ENCODE measurements around the gene RAVER2. TPM values are rescaled to one million over a fixed set of nuclear protein-coding genes. Genes with fewer than 3 reads are reported as not detected.

RAVER2 gene
- total RNA-seq, 1 experiment from 2014 or later, result 12.9 TPM

DNA sequence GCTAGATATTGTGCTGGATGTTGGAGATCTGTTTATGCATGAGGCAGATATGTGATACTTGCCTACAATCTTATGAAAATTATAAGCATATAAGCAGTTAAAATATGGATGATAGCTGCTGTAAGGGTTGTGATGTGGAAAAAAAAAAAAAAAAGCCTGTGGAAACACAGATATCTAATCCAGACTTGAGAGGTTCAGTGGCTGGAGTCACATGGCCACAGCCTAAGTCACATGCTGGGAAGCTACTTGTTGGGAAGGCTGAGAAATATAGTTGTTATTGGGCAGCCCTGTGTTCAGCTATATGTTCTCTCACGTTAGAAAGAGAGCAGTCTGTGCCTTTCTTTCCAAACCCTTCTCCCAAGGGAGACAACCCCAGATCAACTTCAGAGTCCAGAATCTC, 15.1 kb downstream of the RAVER2 start:
- DNase-seq, result no peak
- Mint-ChIP-seq H3K27ac (ENCODE audit: unreplicated experiment) (no peak overlapping the region), H3K4me1 (ENCODE audit: low read depth, unreplicated experiment) (peaks cover 14% of the 10 kb centered on the region), H3K36me3 (ENCODE audit: insufficient read depth, unreplicated experiment) (no peaks in the 10 kb centered on the region), H3K9me3 (ENCODE audit: unreplicated experiment) (no peaks in the 10 kb centered on the region), H3K4me3 (ENCODE audit: unreplicated experiment) (no peak overlapping the region), H3K27me3 (ENCODE audit: insufficient read depth, unreplicated experiment) (no peaks in the 10 kb centered on the region)
- BruUV-seq (replicated peaks), result no TSS peak
- intact Hi-C loops (cut with micrococcal nuclease; ENCODE audit: unreplicated experiment), result no loop called here
- Histone ChIP-seq H3K36me3 (ENCODE audit: control insufficient read depth, insufficient read depth, low read length) (no peaks in the 10 kb centered on the region), H3K4me3 (ENCODE audit: low read depth, low read length) (no peak overlapping the region), H3K9me3 (no peaks in the 10 kb centered on the region), H3K4me1 (no peaks in the 10 kb centered on the region), H3K27me3 (replicated peaks; ENCODE audit: control insufficient read depth, insufficient read depth, low read length) (no peaks in the 10 kb centered on the region)
- ChIA-PET POLR2A (no interaction called here), CTCF (no interaction called here)
- no peak for TF ChIP-seq CTCF (IDR thresholded peaks at IDR 0.05; ENCODE audit: insufficient read depth in 1 of 2, low read depth in 1 of 2, low read length in 1 of 2, severe bottlenecking in 1 of 2, unreplicated experiment in 1 of 2)

GRCh38 chr1:64765012-64765411, 20.1 kb downstream of the RAVER2 start:
- H3K4me3 Mint-ChIP-seq (ENCODE audit: unreplicated experiment), result no peak overlapping the region
- H3K4me3 ChIP-seq (ENCODE audit: low read depth, low read length), result no peak overlapping the region
- TF ChIP-seq CTCF (IDR thresholded peaks at IDR 0.05; ENCODE audit: insufficient read depth in 1 of 2, low read depth in 1 of 2, low read length in 1 of 2, severe bottlenecking in 1 of 2, unreplicated experiment in 1 of 2), result no peak
- ChIA-PET POLR2A (no interaction called here), CTCF (no interaction called here)
- H3K27me3 Mint-ChIP-seq (ENCODE audit: insufficient read depth, unreplicated experiment), result no peaks in the 10 kb centered on the region
- BruUV-seq (replicated peaks), result no TSS peak
- H3K36me3 ChIP-seq (ENCODE audit: control insufficient read depth, insufficient read depth, low read length), result no peaks in the 10 kb centered on the region
- H3K36me3 Mint-ChIP-seq (ENCODE audit: insufficient read depth, unreplicated experiment), result no peaks in the 10 kb centered on the region
- H3K9me3 ChIP-seq, result no peaks in the 10 kb centered on the region
- H3K9me3 Mint-ChIP-seq (ENCODE audit: unreplicated experiment), result no peaks in the 10 kb centered on the region
- H3K27me3 ChIP-seq (replicated peaks; ENCODE audit: control insufficient read depth, insufficient read depth, low read length), result no peaks in the 10 kb centered on the region
- peaks cover 6% of the 10 kb centered on the region for H3K4me1 Mint-ChIP-seq (ENCODE audit: low read depth, unreplicated experiment)
- H3K4me1 ChIP-seq, result no peaks in the 10 kb centered on the region
- intact Hi-C loops (cut with micrococcal nuclease; ENCODE audit: unreplicated experiment), result no loop called here
- no peak overlapping the region for H3K27ac Mint-ChIP-seq (ENCODE audit: unreplicated experiment)
- no peak for DNase-seq

- no peak for DNase-seq
- no peaks in the 10 kb centered on the region for H3K4me1 ChIP-seq
- H3K36me3 ChIP-seq (ENCODE audit: control insufficient read depth, insufficient read depth, low read length), result no peaks in the 10 kb centered on the region
- no TSS peak for BruUV-seq (replicated peaks)
- H3K27ac Mint-ChIP-seq (ENCODE audit: unreplicated experiment), result no peak overlapping the region
- TF ChIP-seq CTCF (IDR thresholded peaks at IDR 0.05; ENCODE audit: insufficient read depth in 1 of 2, low read depth in 1 of 2, low read length in 1 of 2, severe bottlenecking in 1 of 2, unreplicated experiment in 1 of 2), result no peak
- no peaks in the 10 kb centered on the region for H3K27me3 ChIP-seq (replicated peaks; ENCODE audit: control insufficient read depth, insufficient read depth, low read length)
- no peak overlapping the region for H3K4me3 Mint-ChIP-seq (ENCODE audit: unreplicated experiment)
- no peaks in the 10 kb centered on the region for H3K27me3 Mint-ChIP-seq (ENCODE audit: insufficient read depth, unreplicated experiment)
- no peaks in the 10 kb centered on the region for H3K9me3 Mint-ChIP-seq (ENCODE audit: unreplicated experiment)
- intact Hi-C loops (cut with micrococcal nuclease; ENCODE audit: unreplicated experiment), result no loop called here
- H3K9me3 ChIP-seq, result no peaks in the 10 kb centered on the region
- CTCF ChIA-PET, result no interaction called here
- POLR2A ChIA-PET, result no interaction called here
- no peaks in the 10 kb centered on the region for H3K36me3 Mint-ChIP-seq (ENCODE audit: insufficient read depth, unreplicated experiment)
- H3K4me3 ChIP-seq (ENCODE audit: low read depth, low read length), result no peak overlapping the region
- H3K4me1 Mint-ChIP-seq (ENCODE audit: low read depth, unreplicated experiment), result no peaks in the 10 kb centered on the region
These were observed 21.0 kb downstream of the RAVER2 start for GRCh38 chr1:64765826-64766225.
